HG02588 (cell line): ENCODE measurements around the gene SNRPB2.

Experiments used
- ATAC-seq: cut with Tn5 transposase; IDR thresholded peaks from one replicate; pipeline ENCODE4 v1.9.1; 2021; ENCODE audit warnings: mild to moderate bottlenecking, moderate library complexity; ENCODE audit not compliant: unreplicated experiment

The SNRPB2 gene

DNA sequence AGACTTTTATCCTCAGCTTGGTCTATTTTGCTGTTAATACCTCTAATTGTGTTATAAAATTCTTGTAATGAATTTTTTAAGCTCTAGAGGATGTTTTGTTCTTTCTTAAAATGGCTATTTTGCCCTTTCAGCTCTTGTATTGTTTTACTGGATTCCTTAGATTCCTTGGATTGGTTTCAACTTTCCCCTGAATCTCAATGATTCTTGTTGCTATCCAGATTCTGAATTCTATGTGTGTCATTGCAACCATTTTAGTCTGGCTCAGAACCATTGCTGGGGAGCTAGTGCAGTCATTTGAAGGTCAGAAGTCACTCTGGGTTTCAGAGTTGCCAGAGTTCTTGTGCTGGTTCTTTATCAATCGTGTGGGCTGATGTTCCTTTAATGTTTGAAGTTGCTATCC, 55.4 kb downstream of the SNRPB2 start:
- ATAC-seq = no peak
